ENCODE data around the gene FRAS1. TPM values are rescaled to one million over a fixed set of nuclear protein-coding genes. Genes with fewer than 3 reads are reported as not detected.

FRAS1 gene
- total RNA-seq, 1 experiment from 2014 or later: 0.23 TPM

DNA sequence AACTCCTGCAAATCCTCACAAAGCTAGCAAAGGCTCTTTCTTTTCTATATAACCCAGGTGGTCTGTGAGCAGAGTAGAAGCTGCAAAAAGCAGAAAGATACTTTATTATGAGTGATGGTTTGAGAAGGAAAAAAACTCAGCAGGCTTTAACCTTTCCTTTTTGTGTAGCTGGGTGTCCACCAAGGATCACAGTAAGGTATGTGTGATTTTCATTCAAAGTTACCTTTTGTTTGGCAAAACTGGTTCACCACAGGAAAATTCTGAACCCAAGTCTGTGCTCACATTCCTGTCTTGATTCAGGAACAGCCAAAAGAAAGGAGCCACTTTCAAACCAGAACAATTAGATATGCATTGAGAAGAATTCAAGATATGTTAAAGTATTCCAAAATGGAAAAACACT lies 35.7 kb downstream of the FRAS1 start:
- in situ Hi-C loops (cut with HindIII; ENCODE audit: low pct_unique_long_range_greater_than_20kb, low sequenced_read_pairs) (no loop called here), intact Hi-C loops (cut with micrococcal nuclease; ENCODE audit: unreplicated experiment) (no loop called here)
- TF ChIP-seq, protein P1, sequence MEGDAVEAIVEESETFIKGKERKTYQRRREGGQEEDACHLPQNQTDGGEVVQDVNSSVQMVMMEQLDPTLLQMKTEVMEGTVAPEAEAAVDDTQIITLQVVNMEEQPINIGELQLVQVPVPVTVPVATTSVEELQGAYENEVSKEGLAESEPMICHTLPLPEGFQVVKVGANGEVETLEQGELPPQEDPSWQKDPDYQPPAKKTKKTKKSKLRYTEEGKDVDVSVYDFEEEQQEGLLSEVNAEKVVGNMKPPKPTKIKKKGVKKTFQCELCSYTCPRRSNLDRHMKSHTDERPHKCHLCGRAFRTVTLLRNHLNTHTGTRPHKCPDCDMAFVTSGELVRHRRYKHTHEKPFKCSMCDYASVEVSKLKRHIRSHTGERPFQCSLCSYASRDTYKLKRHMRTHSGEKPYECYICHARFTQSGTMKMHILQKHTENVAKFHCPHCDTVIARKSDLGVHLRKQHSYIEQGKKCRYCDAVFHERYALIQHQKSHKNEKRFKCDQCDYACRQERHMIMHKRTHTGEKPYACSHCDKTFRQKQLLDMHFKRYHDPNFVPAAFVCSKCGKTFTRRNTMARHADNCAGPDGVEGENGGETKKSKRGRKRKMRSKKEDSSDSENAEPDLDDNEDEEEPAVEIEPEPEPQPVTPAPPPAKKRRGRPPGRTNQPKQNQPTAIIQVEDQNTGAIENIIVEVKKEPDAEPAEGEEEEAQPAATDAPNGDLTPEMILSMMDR (IDR thresholded peaks at IDR 0.05): no peak
- TF ChIP-seq REST (IDR thresholded peaks at IDR 0.05; ENCODE audit: insufficient read depth in 1 of 2, low read depth in 2 of 2, low read length in 1 of 2) (no peak), SIN3A (IDR thresholded peaks at IDR 0.05; ENCODE audit: borderline replicate concordance, insufficient read depth, low read depth, low read length) (no peak), TCF7L2 (IDR thresholded peaks at IDR 0.05; ENCODE audit: low read depth, low read length) (no peak), POLR2AphosphoS5 (IDR thresholded peaks at IDR 0.05; ENCODE audit: low read depth, low read length) (no peak)
- Histone ChIP-seq H3K27ac (ENCODE audit: low read length) (no peak overlapping the region), H3K36me3 (ENCODE audit: control insufficient read depth, insufficient read depth, low read length) (no peaks in the 10 kb centered on the region), H3K4me1 (ENCODE audit: control insufficient read depth, insufficient read depth, low read length) (no peaks in the 10 kb centered on the region), H3K4me3 (ENCODE audit: low read depth in 2 of 2, low read length in 2 of 2) (no peak overlapping the region), H3K27me3 (ENCODE audit: control insufficient read depth, insufficient read depth, low read length) (no peaks in the 10 kb centered on the region), H3K9me3 (ENCODE audit: control insufficient read depth, insufficient read depth, low read depth, low read length) (no peaks in the 10 kb centered on the region)
- DNase-seq (ENCODE audit: low read depth, low spot score) (no peak), ATAC-seq (no peak)
- POLR2A ChIA-PET: interaction anchor here (0.5 kb wide), 1 partner anchor 965 kb away, joined by 4 read pairs; no protein-coding TSS in a partner anchor
- BruUV-seq (replicated peaks): no TSS peak
- CTCF ChIA-PET: no interaction called here

GRCh38 chr4:78095081-78095480 lies 38.0 kb downstream of the FRAS1 start:
- Histone ChIP-seq H3K27me3 (ENCODE audit: control insufficient read depth, insufficient read depth, low read length) (no peaks in the 10 kb centered on the region), H3K9me3 (ENCODE audit: control insufficient read depth, insufficient read depth, low read depth, low read length) (no peaks in the 10 kb centered on the region), H3K4me3 (ENCODE audit: low read depth in 2 of 2, low read length in 2 of 2) (no peak overlapping the region), H3K4me1 (ENCODE audit: control insufficient read depth, insufficient read depth, low read length) (no peaks in the 10 kb centered on the region), H3K36me3 (ENCODE audit: control insufficient read depth, insufficient read depth, low read length) (no peaks in the 10 kb centered on the region), H3K27ac (ENCODE audit: low read length) (no peak overlapping the region)
- in situ Hi-C loops (cut with HindIII; ENCODE audit: low pct_unique_long_range_greater_than_20kb, low sequenced_read_pairs) (no loop called here), intact Hi-C loops (cut with micrococcal nuclease; ENCODE audit: unreplicated experiment) (no loop called here)
- DNase-seq (ENCODE audit: low read depth, low spot score) (no peak), ATAC-seq (no peak)
- ChIA-PET POLR2A (no interaction called here), CTCF (no interaction called here)
- TF ChIP-seq, protein P1 (IDR thresholded peaks at IDR 0.05): no peak
- no peak for TF ChIP-seq REST (IDR thresholded peaks at IDR 0.05; ENCODE audit: insufficient read depth in 1 of 2, low read depth in 2 of 2, low read length in 1 of 2)
- no peak for TF ChIP-seq TCF7L2 (IDR thresholded peaks at IDR 0.05; ENCODE audit: low read depth, low read length)
- no peak for TF ChIP-seq SIN3A (IDR thresholded peaks at IDR 0.05; ENCODE audit: borderline replicate concordance, insufficient read depth, low read depth, low read length)
- TF ChIP-seq POLR2AphosphoS5 (IDR thresholded peaks at IDR 0.05; ENCODE audit: low read depth, low read length): no peak
- no TSS peak for BruUV-seq (replicated peaks)

Measured in Panc1 (cell line).